Activated T-cell treated with anti-CD3 and anti-CD28 coated beads, Interleukin-2, amount 50 U/mL, for 4 hours (primary cell): ENCODE measurements around the gene PRKAA1. TPM values are rescaled to one million over a fixed set of nuclear protein-coding genes. Genes with fewer than 3 reads are reported as not detected.
A peak's percentile ranks its signal among the peaks of the same experiment; 100 is the strongest.
"Not testable (repeated sequence)": the region's sequence is repeated elsewhere in the genome, so short reads cannot be mapped to it uniquely, and the experiment has no call there.

Experiments used
- ATAC-seq, 2 donors: fragments of 200-7000 bp; cut with Tn5 transposase; one replicate each; pipeline ENCODE4 v1.10.0; 2021
- DNase-seq: peaks from one replicate; pipeline ENCODE4 v3.0.0-alpha.2; 2020
- H3K27me3 Mint-ChIP-seq: one replicate; pipeline ENCODE4 v1.8.0; 2021; ENCODE audit warnings: low read depth, mixed read lengths
- H3K36me3 Mint-ChIP-seq: one replicate; pipeline ENCODE4 v1.8.0; 2022; ENCODE audit warnings: mixed read lengths; ENCODE audit not compliant: insufficient read depth
- H3K4me1 Mint-ChIP-seq: one replicate; pipeline ENCODE4 v1.8.0; 2021; ENCODE audit warnings: low read depth, mixed read lengths
- H3K4me3 Mint-ChIP-seq: one replicate; pipeline ENCODE4 v1.8.0; 2021; ENCODE audit warnings: mild to moderate bottlenecking, moderate library complexity, mixed read lengths
- H3K9me3 Mint-ChIP-seq: one replicate; pipeline ENCODE4 v1.8.0; 2021; ENCODE audit warnings: mixed read lengths
- total RNA-seq, 3 donors: library from RNA; stranded (reverse); gene quantifications; one replicate each; pipeline ENCODE4 v1.2.1, GENCODE V29; 2021

PRKAA1 gene
- total RNA-seq, 3 donors from 2014 or later = 48.6 to 51.4 (median 50.3) TPM

- Mint-ChIP-seq H3K4me3 (peak overlapping the region; percentile 21), H3K4me1 (peaks cover 50% of the 10 kb centered on the region), H3K27me3 (no peaks in the 10 kb centered on the region), H3K9me3 (no peaks in the 10 kb centered on the region), H3K36me3 (peaks cover 78% of the 10 kb centered on the region)
- DNase-seq (no peak), ATAC-seq (no peak)
These were observed 31.8 kb upstream of the PRKAA1 start for GRCh38 chr5:40829748-40830533.

GRCh38 chr5:40828690-40829661 is 30.8 kb upstream of the PRKAA1 start:
- Mint-ChIP-seq H3K4me3 (peak overlapping the region; percentile 3), H3K9me3 (no peaks in the 10 kb centered on the region), H3K27me3 (no peaks in the 10 kb centered on the region), H3K36me3 (peaks cover 69% of the 10 kb centered on the region), H3K4me1 (peaks cover 48% of the 10 kb centered on the region)
- ATAC-seq = no peak
- no peak for DNase-seq

GRCh38 chr5:40828021-40828631 is 30.0 kb upstream of the PRKAA1 start:
- H3K9me3 Mint-ChIP-seq = no peaks in the 10 kb centered on the region
- peaks cover 44% of the 10 kb centered on the region for H3K4me1 Mint-ChIP-seq
- no peak overlapping the region for H3K4me3 Mint-ChIP-seq
- no peak for DNase-seq
- no peaks in the 10 kb centered on the region for H3K27me3 Mint-ChIP-seq
- no peak for ATAC-seq
- H3K36me3 Mint-ChIP-seq = peaks cover 61% of the 10 kb centered on the region

- DNase-seq (no peak), ATAC-seq (no peak)
- H3K36me3 Mint-ChIP-seq = peaks cover 53% of the 10 kb centered on the region
- no peaks in the 10 kb centered on the region for H3K27me3 Mint-ChIP-seq
- H3K4me1 Mint-ChIP-seq = peaks cover 37% of the 10 kb centered on the region
- H3K9me3 Mint-ChIP-seq = no peaks in the 10 kb centered on the region
- peak overlapping the region; percentile 19 for H3K4me3 Mint-ChIP-seq
These were observed 29.2 kb upstream of the PRKAA1 start for GRCh38 chr5:40827188-40827977.

- no peak for DNase-seq
- peaks cover 46% of the 10 kb centered on the region for H3K36me3 Mint-ChIP-seq
- no peaks in the 10 kb centered on the region for H3K9me3 Mint-ChIP-seq
- H3K4me1 Mint-ChIP-seq = peaks cover 30% of the 10 kb centered on the region
- no peak overlapping the region for H3K4me3 Mint-ChIP-seq
- ATAC-seq = no peak
- no peaks in the 10 kb centered on the region for H3K27me3 Mint-ChIP-seq
These were observed 28.5 kb upstream of the PRKAA1 start for GRCh38 chr5:40826489-40827187.

- peak; percentile 3 to 29 for ATAC-seq
- DNase-seq, H3K9me3 Mint-ChIP-seq, H3K4me3 Mint-ChIP-seq, H3K27me3 Mint-ChIP-seq: not testable (repeated sequence)
- H3K4me1 Mint-ChIP-seq = peaks cover 25% of the 10 kb centered on the region
- H3K36me3 Mint-ChIP-seq = peaks cover 36% of the 10 kb centered on the region
These were observed 27.4 kb upstream of the PRKAA1 start for GRCh38 chr5:40825461-40826043.

- peaks cover 18% of the 10 kb centered on the region for H3K36me3 Mint-ChIP-seq
- DNase-seq (no peak), ATAC-seq (no peak)
- H3K4me3 Mint-ChIP-seq = no peak overlapping the region
- H3K4me1 Mint-ChIP-seq = peaks cover 12% of the 10 kb centered on the region
- H3K9me3 Mint-ChIP-seq = no peaks in the 10 kb centered on the region
- H3K27me3 Mint-ChIP-seq = no peaks in the 10 kb centered on the region
These were observed 25.3 kb upstream of the PRKAA1 start for GRCh38 chr5:40823459-40823858.

GRCh38 chr5:40813698-40814281 is 15.6 kb upstream of the PRKAA1 start:
- DNase-seq (no peak), ATAC-seq (peak; percentile 87)
- H3K9me3 Mint-ChIP-seq = no peaks in the 10 kb centered on the region
- peaks cover 5% of the 10 kb centered on the region for H3K4me1 Mint-ChIP-seq
- H3K27me3 Mint-ChIP-seq = no peaks in the 10 kb centered on the region
- no peaks in the 10 kb centered on the region for H3K36me3 Mint-ChIP-seq
- no peak overlapping the region for H3K4me3 Mint-ChIP-seq

- H3K9me3 Mint-ChIP-seq = no peaks in the 10 kb centered on the region
- no peaks in the 10 kb centered on the region for H3K36me3 Mint-ChIP-seq
- DNase-seq (no peak), ATAC-seq (no peak)
- no peaks in the 10 kb centered on the region for H3K27me3 Mint-ChIP-seq
- H3K4me3 Mint-ChIP-seq = no peak overlapping the region
- peaks cover 7% of the 10 kb centered on the region for H3K4me1 Mint-ChIP-seq
These were observed 14.0 kb upstream of the PRKAA1 start for GRCh38 chr5:40812125-40812524.

GRCh38 chr5:40801771-40802562 is 3.8 kb upstream of the PRKAA1 start:
- DNase-seq = no peak

GRCh38 chr5:40799258-40799657 is 1.1 kb upstream of the PRKAA1 start:
- no peak for ATAC-seq
- peaks cover 10% of the 10 kb centered on the region for H3K36me3 Mint-ChIP-seq
- no peaks in the 10 kb centered on the region for H3K9me3 Mint-ChIP-seq
- peaks cover 32% of the 10 kb centered on the region for H3K4me1 Mint-ChIP-seq
- H3K4me3 Mint-ChIP-seq = peak overlapping the region; percentile 86
- no peaks in the 10 kb centered on the region for H3K27me3 Mint-ChIP-seq
- DNase-seq = no peak

More at GRCh38 chr5:40801771-40802562, 3.8 kb upstream of the PRKAA1 start:
- Mint-ChIP-seq H3K4me1 (peaks cover 7% of the 10 kb centered on the region), H3K27me3 (no peaks in the 10 kb centered on the region), H3K9me3 (no peaks in the 10 kb centered on the region), H3K4me3 (no peak overlapping the region), H3K36me3 (no peaks in the 10 kb centered on the region)
- no peak for ATAC-seq

GRCh38 chr5:40798801-40799210 is 632 bp upstream of the PRKAA1 start:
- peak overlapping the region; percentile 86 for H3K4me3 Mint-ChIP-seq
- peaks cover 37% of the 10 kb centered on the region for H3K4me1 Mint-ChIP-seq

More at GRCh38 chr5:40798801-40799210, 632 bp upstream of the PRKAA1 start:
- no peak for ATAC-seq
- H3K9me3 Mint-ChIP-seq = no peaks in the 10 kb centered on the region
- no peak for DNase-seq
- H3K36me3 Mint-ChIP-seq = peaks cover 13% of the 10 kb centered on the region
- H3K27me3 Mint-ChIP-seq = no peaks in the 10 kb centered on the region
